ENCODE results near the gene TRIM48.
"Not testable (repeated sequence)": the region's sequence is repeated elsewhere in the genome, so short reads cannot be mapped to it uniquely, and the experiment has no call there.

Gene TRIM48

GRCh38 chr11:55261855-55262254 is at the start of gene TRIM48:
TSS of gene TRIM48 (plus strand) at chr11:55262155. CDS start at chr11:55262268, 113 bp downstream.
- DNase-seq (ENCODE audit: low read depth), result not testable (repeated sequence)

GRCh38 chr11:55238316-55238715 is 23.6 kb upstream of the TRIM48 start:
- DNase-seq (ENCODE audit: low read depth), result not testable (repeated sequence)

- DNase-seq (ENCODE audit: low read depth), result no peak
Observed at GRCh38 chr11:55263081-55263480, 1.1 kb downstream of the TRIM48 start.
